ENCODE results near the gene RRP7A.
"Not testable (repeated sequence)": the region's sequence is repeated elsewhere in the genome, so short reads cannot be mapped to it uniquely, and the experiment has no call there.

RRP7A gene, protein sequence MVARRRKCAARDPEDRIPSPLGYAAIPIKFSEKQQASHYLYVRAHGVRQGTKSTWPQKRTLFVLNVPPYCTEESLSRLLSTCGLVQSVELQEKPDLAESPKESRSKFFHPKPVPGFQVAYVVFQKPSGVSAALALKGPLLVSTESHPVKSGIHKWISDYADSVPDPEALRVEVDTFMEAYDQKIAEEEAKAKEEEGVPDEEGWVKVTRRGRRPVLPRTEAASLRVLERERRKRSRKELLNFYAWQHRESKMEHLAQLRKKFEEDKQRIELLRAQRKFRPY

DNA sequence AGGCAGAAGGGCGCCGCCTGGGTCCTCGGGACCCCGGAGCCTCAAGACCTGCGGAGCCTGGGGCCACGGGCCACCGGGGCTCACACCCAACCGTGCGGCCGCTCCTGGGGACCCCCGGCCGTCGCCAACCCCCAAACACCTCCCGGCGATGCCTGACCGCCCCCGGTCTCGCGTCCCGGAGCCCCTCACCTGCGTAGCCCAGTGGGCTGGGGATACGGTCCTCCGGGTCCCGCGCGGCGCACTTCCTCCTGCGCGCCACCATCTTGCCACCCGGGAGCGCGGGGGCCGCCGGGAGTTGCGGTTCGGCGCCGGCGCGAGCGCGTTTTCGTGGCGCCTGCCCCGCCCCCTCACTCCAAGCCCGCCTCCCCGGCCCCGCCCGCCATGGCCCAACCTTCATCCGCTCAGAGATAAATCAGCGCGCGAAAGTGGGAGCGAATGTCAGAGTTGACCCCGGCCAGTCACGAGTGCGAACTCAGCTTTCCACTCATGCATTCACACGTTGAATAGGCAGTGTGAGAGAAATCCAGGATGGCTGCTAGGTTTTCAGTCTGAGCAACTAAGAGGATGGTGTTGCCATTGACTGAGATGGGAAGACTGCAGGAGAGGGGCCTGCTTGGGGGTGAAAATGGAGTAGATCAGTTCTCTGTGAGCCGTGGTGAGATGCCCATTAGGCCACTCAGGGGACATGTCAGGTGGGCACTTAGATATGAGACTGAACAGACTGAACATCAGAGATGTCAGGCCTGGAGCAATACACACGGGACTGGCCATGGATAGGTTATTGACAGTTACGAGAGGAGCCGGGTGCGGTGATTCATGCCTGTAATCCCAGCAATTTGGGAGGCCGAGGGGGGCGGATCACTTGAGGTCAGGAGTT is at the start of gene RRP7A:
TSS of gene RRP7A (minus strand) at position 272 of the 877 bp plus-strand sequence. CDS start at position 262, 10 bp downstream.
- peak; percentile 87 to 89 for DNase-seq

DNA sequence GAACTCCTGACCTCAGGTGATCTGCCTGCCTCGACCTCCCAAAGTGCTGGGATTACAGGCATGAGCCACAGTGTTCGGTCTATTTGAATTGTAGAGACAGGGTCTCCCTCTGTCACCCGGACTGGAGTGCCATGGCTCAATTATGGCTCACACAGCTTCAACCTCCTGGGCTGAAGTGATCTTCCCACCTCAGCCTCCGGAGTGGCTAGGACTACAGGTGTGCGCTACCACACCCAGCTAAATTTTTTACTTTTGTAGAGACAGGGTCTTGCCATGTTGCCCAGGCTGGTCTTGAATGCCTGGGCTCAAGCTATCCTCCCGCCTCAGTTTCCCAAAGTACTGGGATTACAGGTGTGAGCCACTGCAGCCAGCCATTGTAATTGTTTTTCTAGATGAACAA is 48.4 kb upstream of the RRP7A start:
- not testable (repeated sequence) for DNase-seq

DNA sequence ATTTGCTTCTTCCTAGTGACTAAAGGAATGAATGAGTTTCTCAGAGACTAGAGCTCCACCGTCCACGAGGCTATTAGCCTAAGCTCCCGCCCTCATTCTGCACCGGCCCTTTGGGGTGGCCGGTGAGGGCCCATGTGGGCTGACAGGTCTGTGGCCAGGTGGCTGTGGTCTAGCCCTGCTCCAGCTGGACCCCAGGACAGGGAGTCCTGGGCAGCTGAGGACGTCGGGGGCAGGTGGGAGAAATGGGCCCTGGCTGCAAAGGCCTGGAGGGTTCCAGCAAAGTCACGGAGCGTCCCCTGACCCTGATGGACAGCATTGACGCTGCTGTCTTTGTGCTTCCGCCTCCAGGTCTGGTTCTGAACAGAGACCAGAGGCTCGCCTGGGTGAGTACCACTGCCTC is 46.4 kb upstream of the RRP7A start:
- DNase-seq = no peak

DNA sequence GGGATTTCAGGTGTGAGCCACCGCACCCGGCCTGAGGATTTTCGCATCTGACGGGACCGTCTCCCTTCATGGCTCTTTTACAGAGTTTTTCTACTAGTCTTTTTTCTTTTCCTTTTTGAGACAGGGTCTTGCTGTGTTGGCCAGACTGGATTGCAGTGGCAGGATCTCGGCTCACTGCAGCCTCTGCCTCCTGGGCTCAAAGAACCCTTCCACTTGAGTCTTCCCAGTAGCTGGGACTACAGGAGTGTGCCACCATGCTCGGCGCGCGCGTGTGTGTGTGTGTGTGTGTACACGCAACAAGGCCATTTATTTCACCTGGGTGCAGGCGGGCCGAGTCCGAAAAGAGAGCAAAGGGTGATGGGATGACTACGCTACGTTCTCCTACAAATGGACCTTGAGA is 45.1 kb upstream of the RRP7A start:
- DNase-seq = no peak

DNA sequence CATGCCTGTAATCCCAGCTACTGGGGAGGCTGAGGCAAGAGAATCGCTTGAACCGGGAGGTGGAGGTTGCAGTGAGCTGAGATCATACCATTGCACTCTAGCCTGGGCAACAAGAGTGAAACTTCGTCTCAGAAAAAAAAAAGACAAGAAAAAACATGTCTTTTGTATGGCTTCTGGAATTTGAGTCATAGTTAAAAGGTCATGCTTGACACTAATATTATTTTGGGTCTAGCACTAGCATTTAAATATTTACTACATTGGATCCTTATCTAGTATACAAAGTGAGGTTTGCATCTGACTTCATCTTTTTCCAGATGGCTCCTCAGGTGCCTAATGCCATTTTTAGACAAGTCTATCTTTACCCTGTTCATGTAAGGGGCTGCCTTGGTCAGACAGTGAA is 44.3 kb upstream of the RRP7A start:
- DNase-seq = not testable (repeated sequence)

DNA sequence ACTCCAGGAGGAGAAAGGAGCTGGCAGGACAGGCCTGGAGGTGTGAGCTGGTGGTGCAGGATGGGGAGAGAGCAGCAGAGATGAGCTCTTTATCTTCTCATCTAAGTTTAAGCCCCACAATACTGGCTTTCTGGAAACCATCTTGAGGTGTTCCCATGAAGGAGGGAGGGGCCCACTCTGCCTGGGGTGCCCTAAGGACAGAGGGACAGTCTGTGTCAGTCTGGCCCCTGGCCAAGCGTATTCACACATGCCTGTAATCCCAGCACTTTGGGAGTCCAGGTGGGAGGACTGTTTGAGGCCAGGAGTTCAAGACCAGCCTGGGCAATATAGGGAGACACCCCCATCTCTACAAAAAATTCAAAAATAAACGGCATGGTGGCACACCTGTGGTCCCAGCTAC is 43.1 kb upstream of the RRP7A start:
- no peak for DNase-seq

DNA sequence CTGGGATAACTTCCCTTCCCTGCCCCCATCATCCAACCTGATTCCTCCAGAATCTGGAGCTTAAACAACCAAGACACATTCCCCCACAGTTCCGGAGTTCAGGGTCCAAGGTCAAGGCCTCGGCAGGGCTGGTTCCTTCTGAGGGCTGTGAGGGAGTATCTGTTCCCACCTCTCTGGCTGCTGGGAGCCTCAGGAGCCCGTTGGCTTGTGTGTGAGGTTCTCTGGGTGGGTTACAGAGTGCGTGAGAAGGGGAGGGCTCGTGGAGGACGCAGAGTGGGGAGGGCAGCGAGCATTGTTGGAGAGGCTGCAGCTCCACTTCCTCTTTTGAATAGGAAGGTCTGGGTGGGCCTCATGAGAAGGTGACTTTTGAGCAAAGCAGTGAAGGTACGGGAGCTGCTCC is 42.7 kb upstream of the RRP7A start:
- no peak for DNase-seq

DNA sequence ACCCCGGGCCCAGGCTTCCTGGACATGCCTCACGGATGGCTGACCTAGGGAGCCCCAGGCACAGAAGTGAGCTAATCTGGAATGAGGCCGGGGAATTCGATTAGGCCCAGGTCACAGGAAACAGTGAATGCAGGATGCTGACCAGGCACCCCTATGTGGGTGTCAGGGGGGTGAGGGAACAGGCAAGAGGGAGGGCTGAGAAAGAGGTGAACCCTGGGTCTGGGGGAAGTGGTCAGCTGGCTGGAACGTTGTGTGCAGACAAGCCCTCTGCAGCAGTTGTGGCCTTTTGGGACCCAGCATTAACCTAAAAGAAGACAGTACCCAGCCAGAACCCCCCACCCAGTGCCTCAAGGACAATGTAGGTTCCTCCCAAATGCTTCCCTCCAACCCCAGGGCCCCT is 42.3 kb upstream of the RRP7A start:
- no peak for DNase-seq

DNA sequence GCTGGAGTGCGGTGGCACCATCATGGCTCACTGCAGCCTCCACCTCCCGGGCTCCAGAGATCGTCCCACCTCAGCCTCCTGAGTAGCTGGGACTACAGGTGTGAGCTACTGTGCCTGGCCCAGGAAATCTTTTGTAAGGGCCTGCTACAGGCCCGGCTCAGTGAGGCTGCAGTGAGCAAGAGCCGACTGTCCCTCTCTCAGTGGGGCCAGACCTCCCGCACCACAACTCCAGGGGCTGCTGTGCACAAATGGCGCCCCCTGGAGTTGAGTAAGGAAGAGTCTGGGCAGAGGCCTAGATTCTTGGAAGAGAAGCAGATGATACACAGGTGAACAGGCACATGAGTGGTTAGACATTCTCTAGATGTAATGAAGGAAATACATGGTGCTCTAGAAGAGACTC is 41.2 kb upstream of the RRP7A start:
- no peak for DNase-seq

DNA sequence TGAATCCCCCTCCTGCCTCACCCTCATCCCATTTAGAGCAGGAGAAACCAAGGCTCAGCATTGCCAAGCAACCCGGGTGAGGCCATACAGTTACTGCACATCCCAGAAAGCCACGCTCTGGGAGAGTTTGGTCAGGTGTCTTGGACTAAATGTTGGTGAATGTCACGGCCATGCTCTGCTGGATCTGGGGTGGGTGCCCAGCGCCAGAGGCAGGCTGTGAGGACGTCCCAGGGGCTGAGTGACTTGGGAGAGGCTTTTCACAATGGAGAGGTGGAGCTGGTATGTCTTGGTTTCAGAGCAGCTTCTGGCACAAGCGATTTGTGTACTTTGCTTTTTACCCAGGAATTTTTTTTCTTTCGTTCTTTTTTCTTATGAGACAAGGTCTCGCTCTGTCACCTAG is 40.8 kb upstream of the RRP7A start:
- no peak for DNase-seq

DNA sequence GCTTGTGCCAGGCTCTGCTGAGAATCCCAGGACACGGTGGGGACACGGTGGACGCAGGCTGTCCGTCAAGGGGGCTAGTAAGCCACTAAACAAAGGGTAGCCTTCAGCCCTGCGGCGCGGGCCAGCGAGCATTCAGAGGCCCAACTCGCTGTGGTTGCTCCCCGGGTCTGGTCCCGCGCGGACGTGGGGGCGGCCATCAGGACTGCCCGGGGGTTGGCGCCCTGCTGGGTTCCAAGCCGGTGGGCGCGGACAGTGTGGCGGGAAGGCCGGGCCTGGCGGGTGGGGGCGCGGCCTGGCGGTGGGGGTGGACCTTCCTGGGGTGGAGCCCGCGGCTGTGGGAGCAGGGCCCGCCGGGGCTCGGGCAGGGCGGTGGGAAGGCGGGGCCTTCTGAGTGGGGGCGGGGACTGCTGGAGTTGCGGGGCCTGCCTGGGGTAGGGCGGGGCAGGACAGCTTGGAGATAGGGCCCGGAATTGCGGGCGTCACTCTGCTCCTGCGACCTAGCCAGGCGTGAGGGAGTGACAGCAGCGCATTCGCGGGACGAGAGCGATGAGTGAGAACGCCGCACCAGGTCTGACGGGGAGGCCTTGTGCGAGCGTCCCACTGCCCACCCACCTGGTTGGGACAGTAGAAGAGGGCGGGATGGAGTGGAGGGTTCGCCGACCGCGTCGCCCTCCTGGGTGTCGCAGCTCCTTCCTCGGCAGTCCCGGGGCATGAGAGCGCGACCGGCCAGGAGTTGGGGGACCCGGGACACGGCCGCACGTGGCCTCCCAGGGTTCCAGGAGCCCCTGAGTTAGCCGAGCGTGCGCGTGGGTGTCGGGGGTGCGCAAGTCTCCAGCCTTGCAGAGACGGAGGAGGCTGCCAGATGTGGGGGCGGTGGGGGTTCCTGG is 34.1 kb upstream of the RRP7A start, which contains the start of gene SERHL2:
TSS of gene SERHL2 (plus strand) at position 482 of the 887 bp plus-strand sequence. CDS start at position 547, 65 bp downstream.
- peak; percentile 86 to 90 for DNase-seq

DNA sequence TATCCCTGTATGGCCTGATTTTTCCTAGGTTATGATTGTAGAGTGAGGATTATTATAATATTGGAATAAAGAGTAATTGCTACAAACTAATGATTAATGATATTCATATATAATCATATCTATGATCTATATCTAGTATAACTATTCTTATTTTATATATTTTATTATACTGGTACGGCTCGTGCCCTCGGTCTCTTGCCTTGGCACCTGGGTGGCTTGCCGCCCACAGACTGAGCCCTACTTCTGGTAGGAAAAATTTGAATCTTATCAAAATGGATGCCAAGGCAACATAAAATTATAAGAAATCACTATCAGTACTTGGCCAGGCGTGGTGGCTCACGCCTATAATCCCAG is 32.7 kb upstream of the RRP7A start:
- DNase-seq = not testable (repeated sequence)

DNA sequence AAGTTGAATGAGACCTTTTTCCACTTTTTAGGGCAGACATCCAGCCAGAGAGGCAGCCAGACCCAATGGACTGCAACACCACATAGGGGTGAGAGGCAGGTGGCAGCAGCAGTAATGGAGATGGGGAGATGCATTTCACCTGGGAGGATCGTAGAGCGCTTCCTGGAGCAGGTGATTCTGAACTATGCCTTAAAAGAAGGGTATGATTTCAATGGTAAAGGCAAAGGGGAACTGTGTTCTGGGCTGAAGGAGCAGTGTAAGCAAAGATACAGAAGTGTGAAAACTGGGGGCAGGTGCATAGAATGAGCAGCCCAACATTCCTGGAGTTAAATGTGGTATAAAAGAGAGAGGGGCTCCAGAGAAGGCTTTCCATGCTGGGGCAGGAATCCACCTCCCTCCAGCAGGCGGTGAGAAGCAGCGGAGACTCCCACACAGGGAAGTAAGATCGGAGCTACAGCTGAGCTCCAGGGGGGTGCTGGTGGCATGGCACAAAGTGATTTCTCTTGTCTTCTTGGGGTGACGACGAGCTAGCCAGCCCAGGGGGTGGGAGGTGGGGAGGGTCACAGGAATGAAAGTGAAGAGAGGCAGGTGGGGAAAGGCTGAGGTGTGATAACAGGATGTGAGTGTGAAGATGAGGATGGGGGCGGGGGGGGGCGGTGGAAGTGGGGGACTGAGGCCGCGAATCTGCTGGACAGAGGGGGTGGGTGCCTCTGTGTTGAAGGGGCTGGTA is 29.9 kb upstream of the RRP7A start:
- no peak for DNase-seq

DNA sequence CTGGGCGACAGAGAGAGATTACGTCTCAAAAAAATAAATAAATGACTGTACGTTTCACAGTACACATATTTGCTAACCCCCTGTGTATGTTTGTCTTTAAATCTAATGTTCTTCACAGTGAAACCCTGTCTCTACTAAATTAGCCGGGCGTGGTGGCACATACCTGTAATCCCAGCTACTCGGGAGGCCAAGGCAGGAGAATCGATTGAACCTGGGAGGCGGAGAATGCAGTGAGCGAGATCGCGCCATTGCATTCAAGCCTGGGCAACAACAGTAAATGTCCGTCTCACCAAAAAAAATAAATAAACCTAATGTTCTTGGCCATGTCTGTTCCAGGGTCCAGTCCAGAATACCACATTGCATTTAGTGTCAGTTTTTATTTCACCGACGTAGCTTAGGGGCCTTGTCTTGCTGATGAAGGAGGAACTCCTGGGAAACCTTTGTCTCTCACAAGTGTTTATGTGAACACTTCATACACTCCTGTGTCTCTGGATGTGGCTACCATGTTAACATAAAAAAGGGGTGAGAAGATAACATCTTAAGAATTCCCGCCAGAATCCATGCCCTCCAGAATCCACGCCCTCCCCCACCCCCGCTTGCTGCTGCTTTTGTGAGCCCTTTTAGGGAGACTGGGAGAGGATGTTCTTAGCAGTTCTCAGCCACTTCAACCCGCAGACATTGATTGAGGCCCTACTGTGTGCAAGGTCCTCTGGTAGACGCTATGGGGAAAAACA is 29.2 kb upstream of the RRP7A start:
- no peak for DNase-seq

DNA sequence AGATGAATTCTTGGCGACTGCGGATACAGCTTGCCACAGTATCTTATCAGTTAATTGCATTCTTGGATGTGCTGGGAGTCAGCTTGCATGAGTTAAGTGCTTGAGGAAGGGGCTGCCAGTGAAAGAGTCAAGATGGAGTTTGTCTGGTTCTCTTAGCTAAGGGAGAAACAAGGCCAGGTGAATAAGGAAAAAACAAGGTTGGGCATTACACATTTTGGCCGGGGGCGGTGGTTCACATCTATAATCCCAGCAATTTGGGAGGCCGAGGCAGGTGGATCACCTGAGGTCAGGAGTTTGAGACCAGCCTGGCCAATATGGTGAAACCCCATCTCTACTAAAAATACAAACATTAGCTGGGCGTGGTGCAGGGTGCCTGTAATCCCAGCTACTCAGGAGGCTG is 28.5 kb upstream of the RRP7A start:
- DNase-seq = not testable (repeated sequence)

DNA sequence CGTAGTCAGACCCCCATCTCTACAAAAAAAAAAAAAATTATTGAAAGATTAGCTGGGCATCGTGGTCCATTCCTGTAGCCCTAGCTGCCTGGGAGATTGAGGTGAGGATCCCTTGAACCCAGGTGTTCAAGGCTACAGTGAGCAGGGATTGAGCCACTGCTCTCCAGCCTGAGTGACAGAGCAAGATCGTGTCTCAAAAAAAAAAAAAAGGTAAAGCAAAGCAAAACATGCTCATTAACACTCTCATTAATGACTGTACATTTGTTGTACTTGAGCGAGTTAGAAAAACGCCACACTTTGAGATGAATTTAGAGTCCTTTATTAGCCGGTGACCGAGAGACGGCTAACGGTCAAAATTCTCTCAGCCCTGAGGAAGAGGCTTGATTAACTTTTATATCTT is 28.0 kb upstream of the RRP7A start:
- DNase-seq = no peak

DNA sequence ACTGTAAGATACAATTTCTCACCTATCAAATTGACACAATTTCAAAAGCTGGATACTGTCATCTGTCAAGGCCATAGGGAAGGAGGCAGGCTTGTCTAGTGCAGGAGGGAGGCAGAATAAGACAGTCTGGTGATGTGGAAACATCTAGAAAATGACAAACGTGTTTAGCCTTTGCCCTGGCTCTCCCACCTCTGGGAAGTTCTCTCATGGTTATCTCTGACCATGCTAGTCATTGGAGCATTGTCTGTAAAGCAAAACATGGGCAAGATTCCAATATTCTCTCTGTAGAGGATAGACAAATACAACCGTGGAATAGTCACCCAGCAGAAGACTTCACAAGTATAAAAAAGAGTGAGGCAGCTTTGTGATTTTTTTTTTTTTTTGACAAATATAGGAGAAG is 25.1 kb upstream of the RRP7A start:
- DNase-seq = no peak

DNA sequence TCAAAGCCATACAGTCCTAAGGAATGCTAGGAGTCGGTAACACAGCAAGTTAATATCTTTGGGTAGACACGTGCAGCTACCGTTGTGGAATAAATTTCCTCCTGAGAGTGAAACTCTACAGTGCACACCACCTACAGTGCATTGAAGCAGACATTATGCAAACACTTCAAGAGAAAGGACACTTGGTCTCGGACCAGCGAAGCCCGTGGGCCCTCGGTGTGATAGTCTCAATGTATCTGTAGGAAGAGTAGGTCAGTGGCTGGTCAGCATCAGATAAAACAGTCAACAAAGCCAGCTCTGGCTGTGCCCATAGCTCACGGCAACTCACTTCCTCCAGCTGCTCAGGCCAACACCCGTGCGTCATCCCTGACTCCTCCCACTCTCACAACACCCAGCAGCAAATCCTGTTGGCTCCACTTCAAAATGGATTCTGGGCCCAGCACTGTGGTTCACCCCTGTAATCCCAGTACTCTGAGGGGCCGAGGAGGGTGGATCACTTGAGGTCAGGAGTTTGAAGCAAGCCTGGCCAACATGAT is 19.7 kb upstream of the RRP7A start:
- DNase-seq = not testable (repeated sequence)

DNA sequence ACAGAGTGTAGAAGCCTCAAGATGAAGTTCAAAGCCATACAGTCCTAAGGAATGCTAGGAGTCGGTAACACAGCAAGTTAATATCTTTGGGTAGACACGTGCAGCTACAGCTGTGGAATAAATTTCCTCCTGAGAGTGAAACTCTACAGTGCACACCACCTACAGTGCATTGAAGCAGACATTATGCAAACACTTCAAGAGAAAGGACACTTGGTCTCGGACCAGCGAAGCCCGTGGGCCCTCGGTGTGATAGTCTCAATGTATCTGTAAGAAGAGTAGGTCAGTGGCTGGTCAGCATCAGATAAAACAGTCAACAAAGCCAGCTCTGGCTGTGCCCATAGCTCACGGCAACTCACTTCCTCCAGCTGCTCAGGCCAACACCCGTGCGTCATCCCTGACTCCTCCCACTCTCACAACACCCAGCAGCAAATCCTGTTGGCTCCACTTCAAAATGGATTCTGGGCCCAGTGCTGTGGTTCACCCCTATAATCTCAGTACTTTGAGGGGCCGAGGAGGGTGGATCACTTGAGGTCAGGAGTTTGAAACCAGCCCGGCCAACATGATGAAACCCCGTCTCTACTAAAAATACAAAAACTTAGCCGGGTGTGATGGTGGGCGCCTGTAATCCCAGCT is 17.7 kb upstream of the RRP7A start:
- DNase-seq = not testable (repeated sequence)

DNA sequence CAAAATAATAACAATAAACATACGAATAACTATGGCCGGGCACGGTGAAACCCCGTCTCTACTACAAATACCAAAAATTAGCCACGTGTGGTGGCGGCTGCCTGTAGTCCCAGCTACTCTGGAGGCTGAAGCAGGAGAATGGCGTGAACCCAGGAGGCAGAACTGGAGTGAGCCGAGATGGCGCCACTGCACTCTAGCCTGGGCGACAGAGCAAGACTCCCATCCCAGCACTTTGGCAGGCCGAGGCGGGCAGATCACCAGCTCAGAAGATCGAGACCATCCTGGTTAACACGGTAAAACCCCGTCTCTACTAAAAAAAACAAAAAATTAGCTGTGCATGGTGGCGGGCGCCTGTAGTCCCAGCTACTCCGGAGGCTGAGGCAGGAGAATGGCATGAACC is 17.0 kb upstream of the RRP7A start:
- DNase-seq = not testable (repeated sequence)

DNA sequence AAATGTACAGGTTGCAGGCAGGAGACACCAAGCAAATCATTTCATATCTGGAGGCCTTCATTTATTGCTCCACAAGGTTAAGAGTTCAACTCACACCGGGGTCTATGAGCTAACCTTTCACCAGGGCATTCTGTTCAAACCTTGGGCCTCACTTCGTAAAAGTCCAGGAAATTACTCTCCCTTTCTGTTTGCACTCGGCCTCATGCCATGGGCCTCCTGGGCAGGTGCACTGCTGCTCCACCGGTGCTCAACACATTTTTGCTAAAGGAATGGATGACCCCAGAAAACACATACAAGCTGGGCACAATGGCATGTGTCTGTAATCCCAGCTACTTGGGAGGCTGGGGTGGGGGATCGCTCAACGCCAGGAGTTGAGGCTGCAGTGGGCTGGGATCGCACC is 16.6 kb upstream of the RRP7A start:
- DNase-seq = no peak

Measured in activated T-cell treated with anti-CD3 and anti-CD28 coated beads, Interleukin-2, amount 50 U/mL, for 48 hours (primary cell).